Measurements from ENCODE around the gene SUMF1.

GRCh38 chr3:4343258-4343657, 123.8 kb downstream of the SUMF1 start:
- TF ChIP-seq POLR2A (IDR thresholded peaks at IDR 0.05; ENCODE audit: low read depth) (no peak), EP300 (IDR thresholded peaks at IDR 0.05) (no peak)
- TF ChIP-seq, protein P1, sequence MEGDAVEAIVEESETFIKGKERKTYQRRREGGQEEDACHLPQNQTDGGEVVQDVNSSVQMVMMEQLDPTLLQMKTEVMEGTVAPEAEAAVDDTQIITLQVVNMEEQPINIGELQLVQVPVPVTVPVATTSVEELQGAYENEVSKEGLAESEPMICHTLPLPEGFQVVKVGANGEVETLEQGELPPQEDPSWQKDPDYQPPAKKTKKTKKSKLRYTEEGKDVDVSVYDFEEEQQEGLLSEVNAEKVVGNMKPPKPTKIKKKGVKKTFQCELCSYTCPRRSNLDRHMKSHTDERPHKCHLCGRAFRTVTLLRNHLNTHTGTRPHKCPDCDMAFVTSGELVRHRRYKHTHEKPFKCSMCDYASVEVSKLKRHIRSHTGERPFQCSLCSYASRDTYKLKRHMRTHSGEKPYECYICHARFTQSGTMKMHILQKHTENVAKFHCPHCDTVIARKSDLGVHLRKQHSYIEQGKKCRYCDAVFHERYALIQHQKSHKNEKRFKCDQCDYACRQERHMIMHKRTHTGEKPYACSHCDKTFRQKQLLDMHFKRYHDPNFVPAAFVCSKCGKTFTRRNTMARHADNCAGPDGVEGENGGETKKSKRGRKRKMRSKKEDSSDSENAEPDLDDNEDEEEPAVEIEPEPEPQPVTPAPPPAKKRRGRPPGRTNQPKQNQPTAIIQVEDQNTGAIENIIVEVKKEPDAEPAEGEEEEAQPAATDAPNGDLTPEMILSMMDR (IDR thresholded peaks at IDR 0.05): no peak

Data from esophagus muscularis mucosa (tissue), 4 donors.